Glutamatergic neuron (in vitro differentiated cells): ENCODE measurements around the gene DNAJA2. TPM values are rescaled to one million over a fixed set of nuclear protein-coding genes. Genes with fewer than 3 reads are reported as not detected.
"Not testable (repeated sequence)": the region's sequence is repeated elsewhere in the genome, so short reads cannot be mapped to it uniquely, and the experiment has no call there.

Source experiments
- DNase-seq: peaks from one replicate; pipeline ENCODE4 v3.0.0; 2022
- H3K27ac Mint-ChIP-seq: one replicate; pipeline ENCODE4 v1.8.0; 2020; ENCODE audit warnings: mild to moderate bottlenecking, mixed read lengths, inconsistent platforms; ENCODE audit not compliant: unreplicated experiment
- H3K27me3 Mint-ChIP-seq: one replicate; pipeline ENCODE4 v1.8.0; 2020; ENCODE audit warnings: mild to moderate bottlenecking, moderate library complexity, mixed read lengths, inconsistent platforms; ENCODE audit not compliant: unreplicated experiment
- H3K36me3 Mint-ChIP-seq: one replicate; pipeline ENCODE4 v1.8.0; 2020; ENCODE audit warnings: mild to moderate bottlenecking, mixed read lengths, inconsistent platforms; ENCODE audit not compliant: unreplicated experiment
- H3K4me1 Mint-ChIP-seq: one replicate; pipeline ENCODE4 v1.8.0; 2020; ENCODE audit warnings: mild to moderate bottlenecking, low read depth, mixed read lengths, inconsistent platforms; ENCODE audit not compliant: unreplicated experiment
- H3K4me3 Mint-ChIP-seq: one replicate; pipeline ENCODE4 v1.8.0; 2020; ENCODE audit warnings: mild to moderate bottlenecking, mixed read lengths, inconsistent platforms; ENCODE audit not compliant: unreplicated experiment
- H3K9me3 Mint-ChIP-seq: one replicate; pipeline ENCODE4 v1.8.0; 2020; ENCODE audit warnings: mild to moderate bottlenecking, moderate library complexity, mixed read lengths, inconsistent platforms; ENCODE audit not compliant: unreplicated experiment
- CTCF ChIP-seq: fragments of 200-600 bp; sonication (generic); IDR thresholded peaks from one replicate; pipeline ENCODE4 v1.5.0; 2021; ENCODE audit not compliant: partially characterized antibody, unreplicated experiment
- total RNA-seq: library from RNA; stranded (reverse); fragmentation: NEBNext Ultra II Directional; extraction: Animal tissue kit (Norgen Biotek cat#: 25700); gene quantifications from one replicate; pipeline ENCODE4 v1.2.1, GENCODE V29; 2021; ENCODE audit not compliant: unreplicated experiment

DNAJA2 gene
- total RNA-seq, 1 donor from 2014 or later, result 95.8 TPM

GRCh38 chr16:46948548-46949166, 24.8 kb downstream of the DNAJA2 start:
- Mint-ChIP-seq H3K27ac (no peak overlapping the region), H3K4me3 (no peak overlapping the region), H3K27me3 (peaks cover 2% of the 10 kb centered on the region), H3K9me3 (no peaks in the 10 kb centered on the region), H3K4me1 (no peaks in the 10 kb centered on the region), H3K36me3 (no peaks in the 10 kb centered on the region)
- TF ChIP-seq CTCF, result no peak
- no peak for DNase-seq

GRCh38 chr16:46947900-46948547, 25.4 kb downstream of the DNAJA2 start:
- no peaks in the 10 kb centered on the region for H3K36me3 Mint-ChIP-seq
- H3K9me3 Mint-ChIP-seq, result no peaks in the 10 kb centered on the region
- H3K4me1 Mint-ChIP-seq, result peaks cover 3% of the 10 kb centered on the region
- H3K27ac Mint-ChIP-seq, result no peak overlapping the region
- H3K4me3 Mint-ChIP-seq, result no peak overlapping the region
- no peak for DNase-seq
- peaks cover 2% of the 10 kb centered on the region for H3K27me3 Mint-ChIP-seq
- TF ChIP-seq CTCF, result peak; percentile 44

DNA sequence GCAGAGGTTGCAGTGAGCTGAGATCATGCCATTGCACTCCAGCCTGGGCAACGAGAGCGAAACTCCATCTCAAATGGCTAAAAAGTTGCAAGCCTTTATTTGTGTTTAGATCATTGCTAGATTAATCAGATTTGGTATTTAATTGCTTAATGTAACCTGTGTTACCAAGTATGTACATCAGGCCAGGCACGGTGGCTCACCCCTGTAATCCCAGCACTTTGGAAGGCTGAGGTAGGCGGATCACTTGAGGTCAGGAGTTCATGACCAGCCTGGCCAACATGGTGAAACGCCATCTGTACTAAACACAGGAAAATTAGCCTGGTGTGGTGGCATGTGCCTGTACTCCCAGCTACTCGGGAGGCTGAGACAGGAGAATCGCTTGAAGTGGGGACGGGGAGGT, 28.8 kb downstream of the DNAJA2 start:
- not testable (repeated sequence) for DNase-seq, H3K4me3 Mint-ChIP-seq, H3K4me1 Mint-ChIP-seq, H3K27ac Mint-ChIP-seq, H3K27me3 Mint-ChIP-seq, H3K36me3 Mint-ChIP-seq, H3K9me3 Mint-ChIP-seq

GRCh38 chr16:46937536-46937935, 35.9 kb downstream of the DNAJA2 start:
- Mint-ChIP-seq H3K36me3 (no peaks in the 10 kb centered on the region), H3K27me3 (peaks cover 5% of the 10 kb centered on the region), H3K9me3 (peaks cover 8% of the 10 kb centered on the region), H3K4me3 (no peak overlapping the region), H3K27ac (no peak overlapping the region), H3K4me1 (no peaks in the 10 kb centered on the region)
- no peak for TF ChIP-seq CTCF
- DNase-seq, result no peak

DNA sequence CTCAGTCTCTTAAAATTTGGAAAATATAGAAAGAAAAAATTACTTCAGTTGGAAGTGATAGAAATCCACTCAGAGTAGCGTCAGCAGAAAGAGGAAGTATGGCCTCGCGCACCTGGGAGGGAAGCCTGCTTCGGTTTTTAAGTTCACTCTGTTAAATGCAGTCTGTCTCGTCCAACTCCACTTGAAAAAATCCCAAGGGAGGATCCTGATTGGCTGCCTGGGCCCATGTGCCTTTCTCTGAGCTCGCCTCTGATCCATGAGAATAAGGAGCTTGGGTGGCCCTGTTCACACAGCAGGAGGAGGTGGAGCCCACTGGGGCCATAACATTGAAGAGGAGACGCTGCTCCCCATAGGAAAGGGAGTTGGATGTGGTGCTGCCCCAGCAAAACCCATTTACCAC, 40.7 kb downstream of the DNAJA2 start:
- Mint-ChIP-seq H3K27me3 (peaks cover 9% of the 10 kb centered on the region), H3K4me3 (no peak overlapping the region)
- no peak for DNase-seq

More for the DNA sequence above, 40.7 kb downstream of the DNAJA2 start:
- no peak overlapping the region for H3K27ac Mint-ChIP-seq
- no peak for TF ChIP-seq CTCF
- H3K9me3 Mint-ChIP-seq, result peaks cover 9% of the 10 kb centered on the region
- H3K36me3 Mint-ChIP-seq, result peaks cover 5% of the 10 kb centered on the region
- peaks cover 4% of the 10 kb centered on the region for H3K4me1 Mint-ChIP-seq
